ENCODE results near the gene ZNF780A.
"Not testable (repeated sequence)": the region's sequence is repeated elsewhere in the genome, so short reads cannot be mapped to it uniquely, and the experiment has no call there.

ZNF780A gene

GRCh38 chr19:40084948-40085347 lies 5.8 kb downstream of the ZNF780A start:
- no peak for DNase-seq (ENCODE audit: low read depth)

GRCh38 chr19:40081411-40081810 lies 9.3 kb downstream of the ZNF780A start:
- DNase-seq (ENCODE audit: low read depth), result no peak

- DNase-seq (ENCODE audit: low read depth), result no peak
These were observed 10.5 kb downstream of the ZNF780A start for GRCh38 chr19:40080289-40080688.

- no peak for DNase-seq (ENCODE audit: low read depth)
These were observed 12.4 kb downstream of the ZNF780A start for GRCh38 chr19:40078377-40078776.

GRCh38 chr19:40070058-40070457 lies 20.7 kb downstream of the ZNF780A start:
- DNase-seq (ENCODE audit: low read depth), result no peak

GRCh38 chr19:40059624-40060023 lies 31.1 kb downstream of the ZNF780A start:
- DNase-seq (ENCODE audit: low read depth), result no peak

- DNase-seq (ENCODE audit: low read depth), result no peak
These were observed 33.6 kb downstream of the ZNF780A start for GRCh38 chr19:40057166-40057565.

GRCh38 chr19:40056505-40056904 lies 34.2 kb downstream of the ZNF780A start:
- DNase-seq (ENCODE audit: low read depth), result no peak

GRCh38 chr19:40055832-40056504 lies 34.8 kb downstream of the ZNF780A start, which contains the start of gene ZNF780B:
Gene ZNF780B (minus strand): TSS chr19:40056231. CDS start chr19:40050332, 5,899 bp downstream.
- peak; percentile 15 for DNase-seq (ENCODE audit: low read depth)

- DNase-seq (ENCODE audit: low read depth), result no peak
These were observed 35.7 kb downstream of the ZNF780A start for GRCh38 chr19:40055049-40055448.

GRCh38 chr19:40054632-40055031 lies 36.1 kb downstream of the ZNF780A start:
- DNase-seq (ENCODE audit: low read depth), result no peak

- DNase-seq (ENCODE audit: low read depth), result no peak
These were observed 37.3 kb downstream of the ZNF780A start for GRCh38 chr19:40053491-40053890.

GRCh38 chr19:40041718-40042117 lies 49.0 kb downstream of the ZNF780A start:
- DNase-seq (ENCODE audit: low read depth), result not testable (repeated sequence)

GRCh38 chr19:40038047-40038446 lies 52.7 kb downstream of the ZNF780A start:
- not testable (repeated sequence) for DNase-seq (ENCODE audit: low read depth)

- no peak for DNase-seq (ENCODE audit: low read depth)
These were observed 54.7 kb downstream of the ZNF780A start for GRCh38 chr19:40035996-40036395.

- DNase-seq (ENCODE audit: low read depth), result no peak
These were observed 56.7 kb downstream of the ZNF780A start for GRCh38 chr19:40033989-40034560.

- DNase-seq (ENCODE audit: low read depth), result no peak
These were observed 64.2 kb downstream of the ZNF780A start for GRCh38 chr19:40026597-40026970.

GRCh38 chr19:40025938-40026596 lies 64.7 kb downstream of the ZNF780A start:
- no peak for DNase-seq (ENCODE audit: low read depth)

- no peak for DNase-seq (ENCODE audit: low read depth)
These were observed 66.8 kb downstream of the ZNF780A start for GRCh38 chr19:40023969-40024368.
